MV-4-11 (cell line): ENCODE data around the gene MBNL1.
"Not testable (repeated sequence)": the region's sequence is repeated elsewhere in the genome, so short reads cannot be mapped to it uniquely, and the experiment has no call there.

Experiments used
- DNase-seq: peaks from one replicate; lab custom pipeline; 2025; lab: John Stamatoyannopoulos, UW

Gene MBNL1

GRCh38 chr3:152350139-152350538 lies 81.4 kb downstream of the MBNL1 start:
- no peak for DNase-seq

- no peak for DNase-seq
Observed at GRCh38 chr3:152350776-152351175, 82.0 kb downstream of the MBNL1 start.

GRCh38 chr3:152352554-152352953 lies 83.8 kb downstream of the MBNL1 start:
- DNase-seq = peak; percentile 16

- no peak for DNase-seq
Observed at GRCh38 chr3:152353578-152353977, 84.8 kb downstream of the MBNL1 start.

- no peak for DNase-seq
Observed at GRCh38 chr3:152355744-152356665, 87.3 kb downstream of the MBNL1 start.

- DNase-seq = no peak
Observed at GRCh38 chr3:152356870-152357276, 88.1 kb downstream of the MBNL1 start.

GRCh38 chr3:152357587-152357986 lies 88.9 kb downstream of the MBNL1 start:
- DNase-seq = no peak

GRCh38 chr3:152359385-152360248 lies 90.9 kb downstream of the MBNL1 start:
- DNase-seq = no peak

GRCh38 chr3:152360302-152360701 lies 91.6 kb downstream of the MBNL1 start:
- no peak for DNase-seq

- no peak for DNase-seq
Observed at GRCh38 chr3:152360966-152361365, 92.2 kb downstream of the MBNL1 start.

- DNase-seq = no peak
Observed at GRCh38 chr3:152362086-152362485, 93.4 kb downstream of the MBNL1 start.

- no peak for DNase-seq
Observed at GRCh38 chr3:152364237-152364636, 95.5 kb downstream of the MBNL1 start.

- DNase-seq = no peak
Observed at GRCh38 chr3:152365126-152365525, 96.4 kb downstream of the MBNL1 start.

GRCh38 chr3:152365766-152366593 lies 97.3 kb downstream of the MBNL1 start:
- no peak for DNase-seq

GRCh38 chr3:152367192-152367591 lies 98.5 kb downstream of the MBNL1 start:
- not testable (repeated sequence) for DNase-seq

- not testable (repeated sequence) for DNase-seq
Observed at GRCh38 chr3:152372633-152373032, 103.9 kb downstream of the MBNL1 start.

- DNase-seq = no peak
Observed at GRCh38 chr3:152373379-152373778, 104.7 kb downstream of the MBNL1 start.

- no peak for DNase-seq
Observed at GRCh38 chr3:152374262-152374990, 105.7 kb downstream of the MBNL1 start.

- DNase-seq = no peak
Observed at GRCh38 chr3:152375546-152375945, 106.8 kb downstream of the MBNL1 start.

- peak; percentile 98 for DNase-seq
Observed at GRCh38 chr3:152376351-152377183, 107.8 kb downstream of the MBNL1 start.
